NCI-H1694 (cell line): ENCODE data around the gene CHST1.

Source experiments
- DNase-seq: peaks from one replicate; lab custom pipeline; 2025; lab: John Stamatoyannopoulos, UW

CHST1 gene

GRCh38 chr11:45606514-45607281 lies 58.7 kb downstream of the CHST1 start:
- no peak for DNase-seq

- no peak for DNase-seq
Measured at GRCh38 chr11:45605051-45605450, 60.4 kb downstream of the CHST1 start.

- DNase-seq = no peak
Measured at GRCh38 chr11:45603946-45604682, 61.3 kb downstream of the CHST1 start.

GRCh38 chr11:45599161-45599943 lies 66.1 kb downstream of the CHST1 start:
- no peak for DNase-seq
